Endothelial cell of umbilical vein (primary cell): Measurements from ENCODE around the gene ADCY5. TPM values are rescaled to one million over a fixed set of nuclear protein-coding genes. Genes with fewer than 3 reads are reported as not detected.

Experiments
- BruUV-seq: library from RNA; stranded (reverse); fragments of 400-500 nt; replicated peaks from 2 replicates; lab custom pipeline; 2021; lab: Mats Ljungman, UMichigan
- CTCF ChIA-PET: fragments of 300-600, 350-600 bp; sonication (Branson Sonifier 250); formaldehyde crosslinking; loops from one replicate; lab custom pipeline; 2021; ENCODE audit warnings: antibody characterized with exemption, inconsistent platforms; lab: Charles Lee
- POLR2A ChIA-PET: fragments of 300-600, 350-600 bp; sonication (Branson Sonifier 250); formaldehyde crosslinking; loops from one replicate; lab custom pipeline; 2021; ENCODE audit warnings: antibody characterized with exemption, inconsistent platforms; lab: Charles Lee
- DNase-seq: peaks from one replicate; pipeline ENCODE4 v3.0.0-alpha.2; 2011; ENCODE audit warnings: low read depth, low spot score
- FAIRE-seq: peaks from 2 replicates; lab custom pipeline; 2011; peaks lifted over from hg19 to GRCh38; lab: Jason Lieb, UNC
- H2AFZ ChIP-seq: 2 replicates; pipeline ENCODE4 v1.6.0; 2012; ENCODE audit warnings: low read depth, low read length, control low read depth, inconsistent platforms
- H3K27ac ChIP-seq: 2 replicates; pipeline ENCODE4 v1.5.1; 2011; ENCODE audit warnings: low read depth, mild to moderate bottlenecking, control low read depth, low read length, moderate library complexity; ENCODE audit not compliant: insufficient read depth
- H3K27me3 ChIP-seq, 2 experiments: 2 replicates each; pipeline versions ENCODE4 v1.6.0 to v1.6.1; 2011; ENCODE audit warnings: low read length in 2 of 2, mixed read lengths in 1 of 2; ENCODE audit not compliant: control insufficient read depth in 2 of 2, insufficient read depth in 2 of 2
- H3K36me3 ChIP-seq, 2 experiments: 2 replicates in 1 of 2; 3 replicates in 1 of 2; pipeline ENCODE4 v1.5.1; 2011; ENCODE audit warnings: low read length in 2 of 2, mild to moderate bottlenecking in 1 of 2, moderate library complexity in 1 of 2; ENCODE audit not compliant: control insufficient read depth in 2 of 2, insufficient read depth in 2 of 2; ENCODE audit errors: extremely low read depth in 1 of 2
- H3K4me1 ChIP-seq: 3 replicates; pipeline ENCODE4 v1.5.1; 2011; ENCODE audit warnings: mild to moderate bottlenecking, low read length; ENCODE audit not compliant: control insufficient read depth, insufficient read depth; ENCODE audit errors: extremely low read depth
- H3K4me2 ChIP-seq: 2 replicates; pipeline ENCODE4 v1.6.1; 2011; ENCODE audit warnings: low read length, control low read depth, mixed read lengths; ENCODE audit not compliant: insufficient read depth
- H3K4me3 ChIP-seq, 3 experiments: fragments of 200-600 bp in 1 of 3; sonication (generic), shearing (Covaris generic) in 1 of 3; replicated peaks in 1 of 3; 2 replicates each; pipeline ENCODE4 v1.5.1; 2011 to 2016; ENCODE audit warnings: control low read depth in 3 of 3, low read length in 3 of 3, mild to moderate bottlenecking in 2 of 3, inconsistent platforms in 1 of 3, low read depth in 1 of 3, moderate library complexity in 1 of 3; ENCODE audit not compliant: insufficient read depth in 1 of 3
- H3K79me2 ChIP-seq: 2 replicates; pipeline ENCODE4 v1.6.0; 2012; ENCODE audit warnings: low read length, inconsistent platforms; ENCODE audit not compliant: control insufficient read depth, insufficient read depth
- H3K9ac ChIP-seq: replicated peaks from 2 replicates; pipeline ENCODE3; 2011; ENCODE audit warnings: low read length, control low read depth; ENCODE audit not compliant: insufficient read depth; ENCODE audit errors: extremely low read depth
- H3K9me1 ChIP-seq: replicated peaks from 3 replicates; pipeline ENCODE4 v1.6.0; 2011; ENCODE audit warnings: mild to moderate bottlenecking, low read length; ENCODE audit not compliant: control insufficient read depth, insufficient read depth; ENCODE audit errors: extremely low read depth
- H3K9me3 ChIP-seq: replicated peaks from 2 replicates; pipeline ENCODE4 v1.5.1; 2012; ENCODE audit warnings: low read length, inconsistent platforms; ENCODE audit not compliant: control insufficient read depth, insufficient read depth
- H4K20me1 ChIP-seq: replicated peaks from 2 replicates; pipeline ENCODE3; 2011; ENCODE audit warnings: mild to moderate bottlenecking, low read length; ENCODE audit not compliant: control insufficient read depth, insufficient read depth; ENCODE audit errors: extremely low read depth
- FOS ChIP-seq: IDR thresholded peaks from 2 replicates; pipeline ENCODE4 v1.6.1; 2011; ENCODE audit warnings: mild to moderate bottlenecking, low read length, moderate library complexity, borderline replicate concordance; ENCODE audit not compliant: insufficient read depth
- GATA2 ChIP-seq: IDR thresholded peaks from 2 replicates; pipeline ENCODE4 v1.7.0; 2011; ENCODE audit warnings: low read depth, mild to moderate bottlenecking, moderate library complexity, mixed read lengths, low read length; ENCODE audit not compliant: insufficient read length, insufficient read depth
- JUN ChIP-seq: IDR thresholded peaks from 2 replicates; pipeline ENCODE4 v1.6.1; 2011; ENCODE audit warnings: borderline replicate concordance, low read depth; ENCODE audit not compliant: insufficient read length, insufficient read depth
- MAX ChIP-seq: IDR thresholded peaks from 2 replicates; pipeline ENCODE4 v1.6.1; 2011; ENCODE audit not compliant: insufficient read depth, insufficient read length
- MYC ChIP-seq: IDR thresholded peaks from one replicate; pipeline ENCODE4 v1.6.1; 2011; ENCODE audit warnings: mild to moderate bottlenecking, low read depth, low read length
- POLR2AphosphoS5 ChIP-seq: IDR thresholded peaks from 2 replicates; pipeline ENCODE4 v1.6.1; 2012; ENCODE audit warnings: low read depth, mild to moderate bottlenecking, control low read depth, low read length, moderate library complexity; ENCODE audit not compliant: insufficient read depth
- dilution Hi-C: fragments of 300-500 bp; cut with MboI; formaldehyde crosslinking; loops from one replicate; pipeline ENCODE4 v1.15.0; 2019; ENCODE audit warnings: low sequenced_read_pairs; ENCODE audit not compliant: extremely low pct_ligation_motif_present
- intact Hi-C: fragments of 100-400 bp; cut with micrococcal nuclease; formaldehyde crosslinking; loops from one replicate; pipeline ENCODE4 v1.10.0; 2022
- polyA plus RNA-seq, 4 experiments: library from polyadenylated mRNA; depleted of rRNA in 3 of 4; stranded (reverse) in 3 of 4; unstranded in 1 of 4; fragments of >200 nt; gene quantifications; 2 replicates each; pipeline versions ENCODE4 v1.2.1 to v1.2.3, GENCODE V29; 2011 to 2012; ENCODE audit warnings: missing spikeins in 1 of 4
- total RNA-seq: library from RNA; stranded (reverse); gene quantifications from 2 replicates; pipeline ENCODE4 v1.2.3, GENCODE V29; 2021

The ADCY5 gene
- total and polyA plus RNA-seq, 2 donors (not counting 3 experiments of a cell fraction or from before 2014, with no cell fraction given): 0.01 TPM; not detected in 1

- H2AFZ ChIP-seq: no peak overlapping the region
- no peaks in the 10 kb centered on the region for H3K9me3 ChIP-seq
- intact Hi-C loops (no loop called here), dilution Hi-C loops (no loop called here)
- H3K9me1 ChIP-seq: no peaks in the 10 kb centered on the region
- H3K27ac ChIP-seq: no peak overlapping the region
- BruUV-seq: no TSS peak
- CTCF ChIA-PET: no interaction called here
- no peaks in the 10 kb centered on the region for H3K79me2 ChIP-seq
- H4K20me1 ChIP-seq: no peaks in the 10 kb centered on the region
- TF ChIP-seq GATA2 (no peak), JUN (no peak), MYC (no peak), POLR2AphosphoS5 (no peak), MAX (no peak), FOS (no peak)
- no peak overlapping the region for H3K9ac ChIP-seq
- FAIRE-seq: no peak
- H3K36me3 ChIP-seq: no peaks in the 10 kb centered on the region
- H3K27me3 ChIP-seq: no peaks in the 10 kb centered on the region
- DNase-seq: no peak
- POLR2A ChIA-PET: no interaction called here
- H3K4me1 ChIP-seq: no peaks in the 10 kb centered on the region
- no peak overlapping the region for H3K4me2 ChIP-seq
- H3K4me3 ChIP-seq: no peak overlapping the region
These were observed 212.0 kb downstream of the ADCY5 start for GRCh38 chr3:123236902-123237301.

Other genes with a start within 250 kb of the ADCY5 start
- 20.1 and 20.9 TPM in 2 replicates for gene SEC22A, start 247.1 kb downstream of the ADCY5 start, total RNA-seq
- gene SEC22A, start 247.1 kb downstream of the ADCY5 start, polyA plus RNA-seq: 25.1 and 26.8 TPM in 2 replicates
- gene HACD2, start 136.0 kb upstream of the ADCY5 start, total RNA-seq: 20.9 and 23.5 TPM in 2 replicates
- gene HACD2, start 136.0 kb upstream of the ADCY5 start, polyA plus RNA-seq: 13.3 and 17.0 TPM in 2 replicates